Ectodermal cell (in vitro differentiated cells): ENCODE results near the gene MMP25.
A peak's percentile ranks its signal among the peaks of the same experiment; 100 is the strongest.

ENCODE experiments used
- H3K27ac ChIP-seq: 2 replicates; pipeline ENCODE4 v1.7.0; 2013; ENCODE audit warnings: mild to moderate bottlenecking, low read depth, low read length; ENCODE audit not compliant: insufficient read depth, poor library complexity, severe bottlenecking
- H3K27me3 ChIP-seq: 2 replicates; pipeline ENCODE4 v1.7.0; 2013; ENCODE audit warnings: mild to moderate bottlenecking, low read length; ENCODE audit not compliant: insufficient read depth, control insufficient read depth, poor library complexity, severe bottlenecking
- H3K36me3 ChIP-seq: one replicate; pipeline ENCODE4 v1.7.0; 2013; ENCODE audit warnings: low read length; ENCODE audit not compliant: control insufficient read depth, insufficient read depth
- H3K4me1 ChIP-seq: one replicate; pipeline ENCODE4 v1.7.0; 2013; ENCODE audit warnings: low read length; ENCODE audit not compliant: control insufficient read depth, insufficient read depth
- H3K4me3 ChIP-seq: 2 replicates; pipeline ENCODE4 v1.7.0; 2013; ENCODE audit warnings: low read depth, low read length, control low read depth; ENCODE audit not compliant: insufficient read depth
- H3K9me3 ChIP-seq: 2 replicates; pipeline ENCODE4 v1.7.0; 2013; ENCODE audit warnings: mild to moderate bottlenecking, low read length, moderate library complexity; ENCODE audit not compliant: control insufficient read depth
- WGBS, 2 experiments: methylation state at CpG; one replicate each; pipeline ENCODE4 v1.1.7; 2013; ENCODE audit warnings: missing lambda C conversion rate in 2 of 2; 5-methylcytosine and 5-hydroxymethylcytosine counted together

Gene MMP25

GRCh38 chr16:3015865-3016521, 30.4 kb upstream of the MMP25 start:
- H3K27ac ChIP-seq, result no peak overlapping the region
- H3K9me3 ChIP-seq, result no peaks in the 10 kb centered on the region
- H3K4me1 ChIP-seq, result peaks cover 14% of the 10 kb centered on the region
- peaks cover 33% of the 10 kb centered on the region for H3K27me3 ChIP-seq
- H3K36me3 ChIP-seq, result no peaks in the 10 kb centered on the region
- no peak overlapping the region for H3K4me3 ChIP-seq
- WGBS, 2 experiments, result 84% methylated on average over 13 of the region's 13 CpGs

- peaks cover 22% of the 10 kb centered on the region for H3K27me3 ChIP-seq
- H3K4me3 ChIP-seq, result peak overlapping the region; percentile 58
- WGBS, 2 experiments, result 1% methylated on average over 20 of the region's 20 CpGs
- no peaks in the 10 kb centered on the region for H3K36me3 ChIP-seq
- H3K9me3 ChIP-seq, result no peaks in the 10 kb centered on the region
- peak overlapping the region; percentile 61 for H3K27ac ChIP-seq
- H3K4me1 ChIP-seq, result peaks cover 25% of the 10 kb centered on the region
These were observed 29.0 kb upstream of the MMP25 start for GRCh38 chr16:3017344-3017743.

- 1% methylated on average over 52 of the region's 52 CpGs for WGBS, 2 experiments
- H3K27ac ChIP-seq, result peak within 1 kb of the TSS; percentile 61
- H3K27me3 ChIP-seq, result peaks cover 16% of the 10 kb centered on the region
- H3K36me3 ChIP-seq, result no peaks in the 10 kb centered on the region
- peak within 1 kb of the TSS; percentile 58 for H3K4me3 ChIP-seq
- H3K4me1 ChIP-seq, result peaks cover 31% of the 10 kb centered on the region
- no peaks in the 10 kb centered on the region for H3K9me3 ChIP-seq
These were observed 28.4 kb upstream of the MMP25 start, which contains the start of gene CLDN6 for GRCh38 chr16:3017794-3018506. Gene CLDN6 (minus strand): TSS chr16:3018183. CDS start chr16:3016021, 2,162 bp downstream.

- Histone ChIP-seq H3K27ac (no peak overlapping the region), H3K36me3 (no peaks in the 10 kb centered on the region), H3K4me3 (peak overlapping the region; percentile 56), H3K27me3 (peaks cover 5% of the 10 kb centered on the region), H3K4me1 (peaks cover 29% of the 10 kb centered on the region), H3K9me3 (no peaks in the 10 kb centered on the region)
- WGBS, 2 experiments, result 48% methylated on average over 39 to 40 of the region's 40 CpGs
These were observed 26.6 kb upstream of the MMP25 start for GRCh38 chr16:3019594-3020246.

- Histone ChIP-seq H3K9me3 (no peaks in the 10 kb centered on the region), H3K27me3 (peaks cover 5% of the 10 kb centered on the region), H3K36me3 (no peaks in the 10 kb centered on the region), H3K4me1 (peaks cover 25% of the 10 kb centered on the region), H3K4me3 (peak within 1 kb of the TSS; percentile 56), H3K27ac (peak within 1 kb of the TSS; percentile 83)
- WGBS, 2 experiments, result 0% methylated on average over 49 of the region's 49 CpGs
These were observed 26.1 kb upstream of the MMP25 start, which contains the start of gene TNFRSF12A for GRCh38 chr16:3020247-3020603. Gene TNFRSF12A (plus strand): TSS chr16:3020368. CDS start chr16:3020398, 30 bp downstream.

DNA sequence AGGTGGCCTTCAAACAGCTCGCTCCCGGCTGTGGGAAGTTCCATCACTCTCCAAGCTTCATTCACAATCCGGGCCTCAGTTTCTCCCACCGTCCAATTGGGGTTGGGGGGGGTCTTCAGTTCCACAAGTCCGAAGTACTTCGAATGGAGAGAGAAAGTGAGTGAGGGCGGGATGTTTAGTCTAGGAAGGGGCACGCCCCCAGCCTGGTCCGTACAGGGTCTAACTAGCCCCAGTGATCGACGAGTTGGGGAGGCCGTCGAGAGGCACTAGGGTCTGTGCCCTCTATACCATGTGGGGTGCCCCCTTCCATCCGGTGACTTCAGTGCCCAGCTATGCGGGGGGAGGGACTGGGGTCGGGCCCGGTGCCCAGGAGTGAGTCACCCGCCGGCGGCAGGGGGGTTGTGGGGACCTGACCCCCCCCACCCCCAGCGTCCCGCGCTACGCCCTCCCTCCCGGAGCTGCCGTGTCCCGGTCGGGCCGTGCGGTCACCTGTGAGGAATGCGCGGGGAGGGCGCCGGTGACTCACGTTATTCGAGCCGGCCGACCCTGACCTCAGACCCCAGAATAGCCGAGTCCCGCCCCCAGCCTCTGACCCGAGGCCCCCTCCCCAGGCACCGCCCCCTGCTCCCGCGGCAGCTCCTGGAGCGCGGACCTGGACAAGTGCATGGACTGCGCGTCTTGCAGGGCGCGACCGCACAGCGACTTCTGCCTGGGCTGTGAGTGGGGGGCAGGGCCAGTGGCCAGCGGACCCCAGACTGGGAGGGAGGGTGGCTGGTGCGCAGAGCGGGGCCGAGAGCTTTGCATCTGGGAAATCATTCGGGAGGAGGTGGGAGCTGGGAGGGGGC, 25.5 kb upstream of the MMP25 start:
- Histone ChIP-seq H3K27me3 (peaks cover 5% of the 10 kb centered on the region), H3K4me1 (peaks cover 25% of the 10 kb centered on the region), H3K27ac (peak overlapping the region; percentile 83), H3K36me3 (peaks cover 6% of the 10 kb centered on the region), H3K9me3 (no peaks in the 10 kb centered on the region), H3K4me3 (peak overlapping the region; percentile 56)
- 0% methylated on average over 57 of the region's 57 CpGs for WGBS, 2 experiments

- peaks cover 5% of the 10 kb centered on the region for H3K27me3 ChIP-seq
- peak overlapping the region; percentile 83 for H3K27ac ChIP-seq
- H3K9me3 ChIP-seq, result no peaks in the 10 kb centered on the region
- H3K4me3 ChIP-seq, result peak overlapping the region; percentile 56
- H3K36me3 ChIP-seq, result peaks cover 13% of the 10 kb centered on the region
- WGBS, 2 experiments, result 0 to 1% methylated on average over 24 to 25 of the region's 25 CpGs
- peaks cover 25% of the 10 kb centered on the region for H3K4me1 ChIP-seq
These were observed 24.7 kb upstream of the MMP25 start for GRCh38 chr16:3021449-3022207.

- Histone ChIP-seq H3K27me3 (peaks cover 3% of the 10 kb centered on the region), H3K4me3 (peak overlapping the region; percentile 56), H3K27ac (peak overlapping the region; percentile 83), H3K9me3 (no peaks in the 10 kb centered on the region), H3K4me1 (peaks cover 25% of the 10 kb centered on the region), H3K36me3 (peaks cover 17% of the 10 kb centered on the region)
- 6 to 10% methylated on average over 7 to 8 of the region's 8 CpGs for WGBS, 2 experiments
These were observed 24.1 kb upstream of the MMP25 start for GRCh38 chr16:3022208-3022683.

GRCh38 chr16:3022684-3023414, 23.5 kb upstream of the MMP25 start:
- no peaks in the 10 kb centered on the region for H3K27me3 ChIP-seq
- peak overlapping the region; percentile 83 for H3K27ac ChIP-seq
- peaks cover 17% of the 10 kb centered on the region for H3K36me3 ChIP-seq
- H3K9me3 ChIP-seq, result no peaks in the 10 kb centered on the region
- peaks cover 25% of the 10 kb centered on the region for H3K4me1 ChIP-seq
- 27 to 33% methylated on average over 8 of the region's 8 CpGs for WGBS, 2 experiments
- H3K4me3 ChIP-seq, result peak overlapping the region; percentile 60
